HG02973 (cell line): Measurements from ENCODE around the gene POU4F2.
"Not testable (repeated sequence)": the region's sequence is repeated elsewhere in the genome, so short reads cannot be mapped to it uniquely, and the experiment has no call there.

Source experiments
- ATAC-seq: cut with Tn5 transposase; IDR thresholded peaks from one replicate; pipeline ENCODE4 v1.9.1; 2021; ENCODE audit warnings: moderate library complexity; ENCODE audit not compliant: unreplicated experiment

Gene POU4F2

DNA sequence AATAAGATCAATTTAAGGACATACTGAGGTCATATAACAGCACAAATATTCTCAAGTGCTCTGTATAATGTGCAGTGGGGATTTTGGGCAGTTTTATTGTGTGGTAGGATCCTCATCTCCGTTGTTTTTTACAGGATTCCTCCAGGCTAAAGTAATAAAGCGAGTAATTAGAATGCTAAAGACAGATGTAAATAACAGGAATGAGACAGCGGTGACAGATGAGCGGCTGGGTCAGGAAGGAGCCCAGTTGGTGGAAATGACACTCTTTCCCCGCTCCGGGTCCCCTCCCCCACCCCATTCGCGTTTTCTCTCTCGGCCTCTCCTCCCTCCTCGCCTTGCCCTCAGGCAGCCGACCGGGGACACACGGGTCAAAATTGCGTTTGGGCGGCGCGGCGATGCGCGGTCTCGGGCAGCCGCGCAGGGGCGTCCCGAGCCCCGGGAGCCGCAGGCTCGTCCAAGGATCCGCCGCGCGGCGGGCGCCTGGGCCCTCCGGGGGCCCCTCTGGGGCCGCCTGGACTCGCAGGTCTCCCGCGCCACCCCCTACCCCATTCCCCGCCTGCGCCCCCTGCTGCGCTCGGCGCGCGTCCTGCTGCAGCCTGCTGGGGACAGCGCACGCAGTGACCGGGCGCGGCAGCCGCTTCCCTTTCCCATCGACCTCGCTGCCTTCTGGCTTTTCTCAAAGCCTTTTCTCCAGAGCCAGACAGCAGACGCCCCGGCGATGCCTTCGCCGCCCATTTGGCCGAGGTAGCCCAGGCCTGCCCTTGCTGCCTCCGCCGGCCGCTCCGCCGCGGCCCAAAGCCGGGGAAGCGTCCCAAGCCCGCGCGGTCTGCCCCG is 16.2 kb downstream of the POU4F2 start:
- no peak for ATAC-seq

DNA sequence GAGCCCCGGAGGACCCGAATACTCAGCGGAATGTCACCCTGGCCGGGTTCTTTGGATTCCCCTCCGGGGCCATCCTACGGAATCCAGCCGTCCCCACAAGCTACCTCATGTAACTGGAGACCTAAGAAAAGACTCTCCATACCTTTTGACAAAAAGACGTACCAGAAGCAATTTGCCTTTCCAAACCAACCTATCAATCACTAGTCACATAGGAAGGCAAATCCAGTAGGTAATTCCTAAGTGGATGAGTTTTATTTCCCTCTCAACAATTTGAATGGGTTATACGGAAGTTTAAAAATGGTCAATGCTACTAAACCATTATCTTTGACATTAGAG is 16.8 kb downstream of the POU4F2 start:
- no peak for ATAC-seq

GRCh38 chr4:146661367-146661766 is 22.7 kb downstream of the POU4F2 start:
- no peak for ATAC-seq

GRCh38 chr4:146663968-146664311 is 25.2 kb downstream of the POU4F2 start:
- not testable (repeated sequence) for ATAC-seq

DNA sequence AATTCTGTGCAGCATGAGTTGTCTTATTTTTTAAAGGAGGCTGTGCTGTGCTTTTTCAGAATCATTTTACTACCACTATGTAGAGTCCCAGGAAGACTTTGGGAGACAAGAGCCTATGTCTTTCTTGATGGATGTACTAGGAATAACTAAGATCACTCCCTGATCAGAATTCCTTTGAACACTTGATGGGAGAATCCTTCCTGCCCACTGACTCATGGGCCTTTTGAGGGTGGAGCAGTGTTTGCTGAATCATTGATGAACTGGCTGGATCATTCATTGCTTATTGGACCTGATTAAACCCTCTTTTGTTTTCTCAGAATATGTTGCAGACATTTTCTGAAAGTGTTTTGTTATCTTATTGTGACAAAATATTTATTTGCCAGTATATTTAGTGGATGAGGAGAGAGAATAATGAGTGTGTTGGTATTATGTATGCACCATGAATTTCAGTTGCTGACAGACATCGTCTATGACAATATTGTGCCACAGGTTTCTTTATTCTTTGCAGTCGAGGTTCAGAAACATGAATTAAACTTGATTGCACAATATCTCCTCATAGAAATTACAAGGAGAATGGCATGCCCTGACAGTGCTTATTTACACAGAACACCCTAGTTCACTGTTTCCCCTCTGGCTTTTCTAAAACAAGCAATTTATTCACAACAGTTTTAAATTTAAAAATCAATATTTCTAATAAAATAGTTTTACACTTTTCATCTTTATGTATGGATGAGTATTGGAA is 36.3 kb downstream of the POU4F2 start:
- ATAC-seq = no peak
